Measurements from ENCODE around the gene TJP1. TPM values are rescaled to one million over a fixed set of nuclear protein-coding genes. Genes with fewer than 3 reads are reported as not detected.

The TJP1 gene
- total and polyA plus RNA-seq, 2 of the 8 experiments (the other 6 are each of a cell fraction or from before 2014, with no cell fraction given) = 46.3 to 138 TPM

- H3K27me3 ChIP-seq (replicated peaks in 1 of 4; ENCODE audit: control insufficient read depth in 3 of 4, extremely low read depth in 1 of 4, insufficient read depth in 3 of 4, low read length in 3 of 4) = no peaks in the 10 kb centered on the region
- no peak overlapping the region for H2BK15ac ChIP-seq (ENCODE audit: low read length)
- ChIA-PET CTCF (ENCODE audit: partially characterized antibody) (interaction anchor here (0.8 kb wide), 1 partner anchor 175 kb away, joined by 3 read pairs; no protein-coding TSS in a partner anchor), POLR2A (ENCODE audit: partially characterized antibody) (no interaction called here)
- H2AFZ ChIP-seq (ENCODE audit: low read length) = no peak overlapping the region
- no peak overlapping the region for H3K14ac ChIP-seq (ENCODE audit: insufficient read length)
- no peak for FAIRE-seq
- no peak overlapping the region for H3K4me3 ChIP-seq (ENCODE audit: extremely low read depth in 1 of 4, insufficient read depth in 2 of 4, low read depth in 3 of 4, low read length in 4 of 4)
- H3K18ac ChIP-seq (ENCODE audit: extremely low read depth, low read length) = no peak overlapping the region
- WGBS, 2 experiments (ENCODE audit: extremely low coverage in 1 of 2, insufficient coverage in 1 of 2, insufficient read length in 1 of 2, insufficient replicate concordance in 2 of 2, low coverage in 1 of 2, low lambda C conversion rate in 2 of 2, missing lambda C conversion rate in 1 of 2) = 78% methylated on average over 8 of the region's 8 CpGs; no CpG with 5 or more reads in 1 of the 2 experiments
- peaks cover 3 to 8% of the 10 kb centered on the region in 2 experiments for H4K20me1 ChIP-seq (replicated peaks in 1 of 2; ENCODE audit: control insufficient read depth in 1 of 2, insufficient read depth in 2 of 2, low read length in 2 of 2)
- H3K23me2 ChIP-seq (ENCODE audit: low read depth, low read length) = no peaks in the 10 kb centered on the region
- H2BK20ac ChIP-seq (ENCODE audit: low read length) = no peak overlapping the region
- no peak overlapping the region for H3K23ac ChIP-seq (ENCODE audit: insufficient read length)
- TF ChIP-seq SIRT6 (IDR thresholded peaks at IDR 0.05; ENCODE audit: low read length) (no peak), TEAD4 (IDR thresholded peaks at IDR 0.05; ENCODE audit: low read depth, low read length) (no peak), KDM1A (IDR thresholded peaks at IDR 0.05; ENCODE audit: borderline replicate concordance, low read length) (no peak), EP300 (IDR thresholded peaks at IDR 0.05; ENCODE audit: borderline replicate concordance in 1 of 2, low read depth in 2 of 2, low read length in 2 of 2) (no peak), RAD21 (IDR thresholded peaks at IDR 0.05 in 1 of 2, conservative IDR thresholded peaks at IDR 0.05 in 1 of 2; ENCODE audit: low read depth in 2 of 2, low read length in 2 of 2) (no peak), CREB1 (IDR thresholded peaks at IDR 0.05) (no peak), JUND (IDR thresholded peaks at IDR 0.05; ENCODE audit: low read length) (no peak), CTBP2 (IDR thresholded peaks at IDR 0.05; ENCODE audit: borderline replicate concordance, insufficient read depth, insufficient read length, low read length) (no peak), TBP (IDR thresholded peaks at IDR 0.05; ENCODE audit: low read depth, low read length) (no peak), KDM5A (IDR thresholded peaks at IDR 0.05; ENCODE audit: low read length) (no peak), MAX (IDR thresholded peaks at IDR 0.05) (no peak), SP1 (IDR thresholded peaks at IDR 0.05; ENCODE audit: low read depth, low read length) (no peak)
- H3K9ac ChIP-seq (replicated peaks in 1 of 4; ENCODE audit: extremely low read depth in 1 of 4, low read depth in 3 of 4, low read length in 3 of 4) = no peak overlapping the region
- H3K4me1 ChIP-seq (replicated peaks in 1 of 4; ENCODE audit: control insufficient read depth in 3 of 4, insufficient read depth in 4 of 4, low read length in 3 of 4) = peaks cover 0 to 8% (median 6%) of the 10 kb centered on the region in 4 experiments; a peak in 4 of 7 replicates
- H2AK5ac ChIP-seq (ENCODE audit: low read depth, low read length) = no peak overlapping the region
- no peak overlapping the region for H4K91ac ChIP-seq (replicated peaks; ENCODE audit: insufficient read length, low read length)
- H3K56ac ChIP-seq (replicated peaks; ENCODE audit: insufficient read length, low read depth, low read length) = no peak overlapping the region
- no peak overlapping the region for H4K8ac ChIP-seq (ENCODE audit: extremely low read depth, insufficient read depth, low read length)
- DNase-seq (ENCODE audit: low read depth in 1 of 2, low spot score in 2 of 2) = no peak
- H3K4ac ChIP-seq (replicated peaks; ENCODE audit: insufficient read length, low read depth, low read length) = no peak overlapping the region
- no peak overlapping the region for H2BK120ac ChIP-seq (replicated peaks; ENCODE audit: low read depth, low read length)
- H3K79me2 ChIP-seq (ENCODE audit: control insufficient read depth in 1 of 2, insufficient read depth in 2 of 2, low read length in 2 of 2) = peaks cover 0 to 19% of the 10 kb centered on the region in 2 experiments; a peak in 2 of 4 replicates
- H3K4me2 ChIP-seq (ENCODE audit: insufficient read depth in 1 of 2, low read depth in 2 of 2, low read length in 2 of 2) = no peak overlapping the region
- H3K79me1 ChIP-seq (ENCODE audit: low read depth, low read length) = no peaks in the 10 kb centered on the region
- no peak overlapping the region for H2BK5ac ChIP-seq (ENCODE audit: low read depth, low read length)
- no peaks in the 10 kb centered on the region for H3K9me3 ChIP-seq (ENCODE audit: insufficient read depth in 2 of 2, low read depth in 1 of 2, low read length in 1 of 2)
- H3K36me3 ChIP-seq (ENCODE audit: control insufficient read depth in 2 of 4, insufficient read depth in 4 of 4, low read length in 3 of 4) = peaks cover 0 to 57% (median 11%) of the 10 kb centered on the region in 4 experiments; a peak in 6 of 8 replicates
- H2BK12ac ChIP-seq (ENCODE audit: low read depth, low read length) = no peak overlapping the region
- no peak overlapping the region for H3K27ac ChIP-seq (ENCODE audit: low read depth, low read length)
- H4K5ac ChIP-seq (ENCODE audit: insufficient read length, low read depth, low read length) = no peak overlapping the region
These were observed 56.3 kb downstream of the TJP1 start for GRCh38 chr15:29765898-29766527.
